ENCODE measurements around the gene CNTN5. TPM values are rescaled to one million over a fixed set of nuclear protein-coding genes. Genes with fewer than 3 reads are reported as not detected.

CNTN5 gene
- polyA plus RNA-seq, 1 donor from 2014 or later, result 1.1 TPM

GRCh38 chr11:100203789-100204188 is 1183.0 kb downstream of the CNTN5 start:
- Histone ChIP-seq H3K4me3 (ENCODE audit: low read length) (no peak overlapping the region), H3K4me2 (ENCODE audit: low read length) (no peak overlapping the region), H4K20me1 (ENCODE audit: insufficient read depth) (no peaks in the 10 kb centered on the region), H3K9me3 (ENCODE audit: low read length) (no peaks in the 10 kb centered on the region), H2AFZ (ENCODE audit: low read depth, low read length) (no peak overlapping the region), H3K9ac (ENCODE audit: low read length) (no peak overlapping the region), H3K36me3 (ENCODE audit: insufficient read depth, low read length) (no peaks in the 10 kb centered on the region), H3K9me2 (ENCODE audit: insufficient read depth, low read length) (no peaks in the 10 kb centered on the region), H3K79me2 (replicated peaks; ENCODE audit: insufficient read depth, low read length) (no peaks in the 10 kb centered on the region), H3K27me3 (ENCODE audit: insufficient read depth, low read depth, low read length) (no peaks in the 10 kb centered on the region), H3K27ac (ENCODE audit: low read length) (no peak overlapping the region), H3F3A (ENCODE audit: insufficient read depth, low read length, poor library complexity, severe bottlenecking) (no peaks in the 10 kb centered on the region)
- no peak for TF ChIP-seq POLR2AphosphoS5 (IDR thresholded peaks at IDR 0.05)
- no peak for TF ChIP-seq EZH2 (IDR thresholded peaks at IDR 0.05; ENCODE audit: borderline replicate concordance, insufficient read depth, low read length, poor library complexity, severe bottlenecking)
- no peak for TF ChIP-seq MXI1 (conservative IDR thresholded peaks at IDR 0.05; ENCODE audit: poor library complexity, severe bottlenecking)
- TF ChIP-seq SMC3 (conservative IDR thresholded peaks at IDR 0.05; ENCODE audit: poor library complexity), result no peak
- TF ChIP-seq EP300 (conservative IDR thresholded peaks at IDR 0.05; ENCODE audit: poor library complexity, severe bottlenecking), result no peak
- no peak for TF ChIP-seq CTCF (IDR thresholded peaks at IDR 0.05; ENCODE audit: poor library complexity, severe bottlenecking)
- no peak for TF ChIP-seq RAD21 (conservative IDR thresholded peaks at IDR 0.05)
- TF ChIP-seq TAF1 (IDR thresholded peaks at IDR 0.05; ENCODE audit: low read depth), result no peak
- TF ChIP-seq REST (IDR thresholded peaks at IDR 0.05; ENCODE audit: borderline replicate concordance), result no peak

- Histone ChIP-seq H3K4me2 (ENCODE audit: low read length) (no peak overlapping the region), H3K4me3 (ENCODE audit: low read length) (no peak overlapping the region), H3F3A (ENCODE audit: insufficient read depth, low read length, poor library complexity, severe bottlenecking) (no peaks in the 10 kb centered on the region), H3K79me2 (replicated peaks; ENCODE audit: insufficient read depth, low read length) (no peaks in the 10 kb centered on the region), H3K9ac (ENCODE audit: low read length) (no peak overlapping the region), H3K27ac (ENCODE audit: low read length) (no peak overlapping the region), H3K9me2 (ENCODE audit: insufficient read depth, low read length) (no peaks in the 10 kb centered on the region), H3K36me3 (ENCODE audit: insufficient read depth, low read length) (no peaks in the 10 kb centered on the region), H3K27me3 (ENCODE audit: insufficient read depth, low read depth, low read length) (no peaks in the 10 kb centered on the region), H3K9me3 (ENCODE audit: low read length) (no peaks in the 10 kb centered on the region), H2AFZ (ENCODE audit: low read depth, low read length) (no peak overlapping the region), H4K20me1 (ENCODE audit: insufficient read depth) (no peaks in the 10 kb centered on the region)
- TF ChIP-seq EP300 (conservative IDR thresholded peaks at IDR 0.05; ENCODE audit: poor library complexity, severe bottlenecking) (no peak), REST (IDR thresholded peaks at IDR 0.05; ENCODE audit: borderline replicate concordance) (no peak), EZH2 (IDR thresholded peaks at IDR 0.05; ENCODE audit: borderline replicate concordance, insufficient read depth, low read length, poor library complexity, severe bottlenecking) (no peak), POLR2AphosphoS5 (IDR thresholded peaks at IDR 0.05) (no peak), CTCF (IDR thresholded peaks at IDR 0.05; ENCODE audit: poor library complexity, severe bottlenecking) (no peak), RAD21 (conservative IDR thresholded peaks at IDR 0.05) (no peak), MXI1 (conservative IDR thresholded peaks at IDR 0.05; ENCODE audit: poor library complexity, severe bottlenecking) (no peak), SMC3 (conservative IDR thresholded peaks at IDR 0.05; ENCODE audit: poor library complexity) (no peak), TAF1 (IDR thresholded peaks at IDR 0.05; ENCODE audit: low read depth) (no peak)
Observed at GRCh38 chr11:100205926-100206325, 1185.2 kb downstream of the CNTN5 start.
